Activated T-cell treated with anti-CD3 and anti-CD28 coated beads for 4 hours (primary cell): ENCODE data around the gene ASTN1.

Experiments
- DNase-seq: peaks from one replicate; pipeline ENCODE4 v3.0.0-alpha.2; 2020

ASTN1 gene

DNA sequence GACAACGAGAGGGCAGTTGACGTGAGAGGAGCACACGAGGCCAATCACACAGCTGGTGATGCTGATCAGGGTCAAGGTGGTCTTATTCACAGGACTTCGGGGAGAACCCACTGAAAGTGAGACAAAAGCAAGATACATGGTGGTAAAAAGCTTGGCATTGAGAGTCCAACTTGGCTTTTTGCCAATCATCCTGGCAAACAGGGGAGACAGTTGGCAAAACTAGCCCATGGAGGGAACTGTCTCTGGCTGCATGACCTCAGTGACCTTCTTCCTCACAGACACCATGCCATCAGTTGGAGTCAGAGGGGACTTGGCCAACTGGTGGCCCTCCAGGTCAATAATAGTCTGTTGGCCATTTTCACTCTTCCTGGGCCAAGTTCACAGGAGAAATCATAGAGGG lies 139.9 kb downstream of the ASTN1 start:
- DNase-seq, result no peak

GRCh38 chr1:177023726-177024125 lies 140.8 kb downstream of the ASTN1 start:
- DNase-seq, result no peak

DNA sequence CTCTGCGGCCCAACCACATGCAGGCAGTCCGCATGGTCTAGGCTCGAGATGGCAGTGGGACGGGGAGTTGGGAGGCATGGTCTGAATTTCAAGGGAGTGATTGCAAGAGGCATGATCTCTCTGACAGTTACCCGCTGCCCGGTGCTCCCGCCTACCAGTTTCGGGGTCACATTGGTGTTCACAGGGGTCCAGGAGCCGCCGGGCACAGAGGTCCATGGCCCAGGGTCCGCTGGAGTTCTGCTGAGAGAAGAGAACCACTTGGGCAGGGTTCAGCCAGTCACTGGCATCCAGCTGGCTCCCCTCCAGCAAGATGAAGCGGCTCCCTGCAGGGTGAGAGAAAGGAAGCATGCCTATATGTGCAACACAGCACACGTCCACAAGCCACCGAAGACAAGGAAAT lies 141.3 kb downstream of the ASTN1 start:
- DNase-seq, result no peak

- no peak for DNase-seq
These were observed 142.8 kb downstream of the ASTN1 start for GRCh38 chr1:177021687-177022086.

DNA sequence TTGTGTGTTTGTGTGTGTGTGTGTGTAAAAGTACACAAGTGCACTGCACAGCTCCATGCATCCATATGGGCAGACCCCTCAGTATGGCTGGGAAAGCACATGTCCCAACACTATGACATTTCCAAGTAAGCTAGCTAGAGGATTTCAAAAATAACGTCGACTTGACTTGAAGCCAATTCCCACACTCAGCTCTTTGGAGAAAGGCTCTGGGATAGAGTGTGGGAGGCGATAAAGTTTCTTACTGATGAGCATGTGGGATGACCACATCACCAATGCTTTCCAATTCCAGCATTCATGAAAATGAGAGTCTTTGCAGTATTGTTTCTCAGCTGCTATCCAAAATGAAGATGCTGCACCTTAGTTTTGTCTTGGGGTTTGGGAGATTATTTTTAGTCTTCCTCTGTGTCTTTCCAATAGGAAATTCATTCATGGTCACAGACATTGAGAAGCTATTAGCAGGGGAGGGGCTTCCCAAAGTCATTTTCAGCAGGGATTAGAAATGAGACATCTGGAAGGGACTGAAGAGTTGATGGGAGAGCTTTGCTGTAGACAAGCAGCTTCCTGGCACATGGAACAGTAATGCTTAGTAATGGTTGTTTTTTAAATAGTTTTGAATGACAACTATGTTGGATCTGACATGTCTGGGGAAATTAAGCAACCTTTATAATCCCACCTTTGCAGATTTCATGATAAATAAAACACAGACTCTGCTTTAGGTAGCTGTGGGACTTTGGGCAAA lies 143.5 kb downstream of the ASTN1 start:
- no peak for DNase-seq

DNA sequence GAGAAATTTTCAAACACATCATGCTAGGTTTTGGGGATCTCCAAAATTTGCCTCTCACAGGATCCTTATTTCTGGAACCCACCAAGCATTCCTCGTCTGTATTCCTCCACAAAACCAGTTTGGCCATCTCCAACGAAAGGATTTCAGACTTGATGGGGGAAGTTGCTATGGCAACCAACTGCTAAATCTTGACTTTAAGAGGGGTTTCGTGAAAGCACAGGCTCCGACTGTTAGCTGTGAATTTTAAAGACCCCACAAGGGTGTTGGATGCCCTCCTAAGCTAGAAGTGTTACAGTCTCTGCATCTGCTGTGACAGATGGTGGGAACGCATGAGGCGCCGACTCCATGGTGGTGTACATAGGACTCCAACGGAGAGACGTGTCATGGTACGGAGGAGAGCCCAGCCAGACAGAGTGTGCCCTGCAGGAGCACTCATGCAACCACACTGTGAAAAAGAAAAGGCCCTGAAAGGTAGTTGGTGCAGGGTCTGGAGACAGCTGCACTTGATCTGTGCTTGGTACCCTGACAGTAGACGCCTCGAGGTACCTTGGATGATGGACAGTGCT lies 147.1 kb downstream of the ASTN1 start:
- no peak for DNase-seq

DNA sequence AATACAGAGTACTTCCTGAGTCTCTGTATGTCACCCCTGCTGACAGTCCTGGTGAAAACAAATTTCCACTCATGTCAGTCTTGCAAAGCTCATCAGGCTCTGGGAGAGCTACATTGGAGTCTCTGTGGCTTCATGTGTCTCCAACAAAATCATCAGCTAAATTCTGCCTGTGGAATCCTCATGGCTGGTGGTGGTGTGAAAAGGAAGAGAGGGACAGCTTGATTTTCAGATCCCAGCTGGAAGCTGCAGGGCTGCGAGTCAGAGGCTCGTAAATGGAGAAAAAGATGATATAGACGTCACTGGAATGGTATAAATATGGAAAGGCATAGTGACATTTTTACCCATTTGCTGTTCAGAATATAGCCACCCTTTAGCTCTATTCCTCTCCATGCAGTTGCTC lies 150.2 kb downstream of the ASTN1 start:
- DNase-seq, result no peak

DNA sequence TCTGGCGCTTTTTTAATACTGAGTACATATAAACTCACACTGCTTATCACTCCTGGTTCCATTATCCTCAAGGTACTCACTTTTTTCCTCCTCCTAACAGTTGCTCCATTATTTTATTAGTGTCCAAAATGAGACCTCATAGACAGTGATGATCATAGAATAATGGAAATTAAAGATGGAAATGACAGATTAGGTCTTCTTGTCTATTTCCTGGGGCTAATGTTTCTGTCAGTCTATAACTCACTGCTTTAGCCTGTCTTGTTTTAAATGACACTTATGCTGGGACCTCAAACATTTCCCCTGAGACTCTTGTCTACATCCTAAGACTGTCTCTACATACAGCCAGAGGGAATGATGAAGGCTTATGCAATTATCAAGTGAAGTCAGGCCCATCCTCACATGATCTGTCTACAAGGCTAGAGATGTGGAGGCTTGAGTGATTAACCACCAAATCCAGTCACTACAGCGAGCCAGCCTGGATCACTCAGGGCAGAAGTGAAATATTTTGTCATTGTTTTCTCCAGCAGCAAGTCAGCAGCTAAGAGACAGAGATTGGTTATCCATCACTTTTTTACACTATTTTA lies 152.1 kb downstream of the ASTN1 start:
- DNase-seq, result no peak

DNA sequence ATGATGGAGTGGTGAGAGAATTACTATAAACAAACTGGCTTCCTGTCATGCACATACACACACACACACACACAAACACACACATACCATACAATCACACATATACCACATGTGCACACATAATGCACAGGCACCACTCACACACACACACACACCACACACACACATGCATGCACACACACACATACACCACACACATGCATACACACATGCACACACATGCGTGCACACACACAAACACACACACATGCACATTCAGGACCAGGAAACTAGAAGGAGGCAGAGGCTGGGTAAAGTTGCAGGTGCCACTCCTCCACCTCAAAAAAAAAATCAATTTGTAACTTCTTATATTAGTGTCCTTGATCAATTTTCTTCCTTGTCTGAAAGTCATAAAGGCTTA lies 153.0 kb downstream of the ASTN1 start:
- DNase-seq, result no peak

GRCh38 chr1:177010211-177010825 lies 154.2 kb downstream of the ASTN1 start:
- DNase-seq, result no peak

DNA sequence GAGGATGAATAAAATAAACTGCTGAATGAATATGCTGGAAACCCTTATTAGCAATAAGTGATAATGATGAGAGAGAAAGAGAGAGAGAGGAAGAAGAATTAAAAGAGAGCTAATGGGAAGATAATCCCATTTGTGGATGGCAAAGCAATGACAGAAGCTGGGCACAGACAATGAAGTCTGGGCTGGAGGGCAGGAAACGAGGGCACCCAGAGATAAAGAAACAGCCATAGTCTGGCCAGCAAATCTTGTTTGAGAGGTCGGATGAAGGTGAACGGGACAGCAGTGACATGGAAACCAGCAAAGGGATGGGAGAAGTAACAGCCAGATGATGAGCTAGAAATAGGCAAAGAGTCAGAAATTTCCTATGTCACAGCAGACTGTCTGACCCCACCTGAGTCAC lies 155.9 kb downstream of the ASTN1 start:
- DNase-seq, result no peak

DNA sequence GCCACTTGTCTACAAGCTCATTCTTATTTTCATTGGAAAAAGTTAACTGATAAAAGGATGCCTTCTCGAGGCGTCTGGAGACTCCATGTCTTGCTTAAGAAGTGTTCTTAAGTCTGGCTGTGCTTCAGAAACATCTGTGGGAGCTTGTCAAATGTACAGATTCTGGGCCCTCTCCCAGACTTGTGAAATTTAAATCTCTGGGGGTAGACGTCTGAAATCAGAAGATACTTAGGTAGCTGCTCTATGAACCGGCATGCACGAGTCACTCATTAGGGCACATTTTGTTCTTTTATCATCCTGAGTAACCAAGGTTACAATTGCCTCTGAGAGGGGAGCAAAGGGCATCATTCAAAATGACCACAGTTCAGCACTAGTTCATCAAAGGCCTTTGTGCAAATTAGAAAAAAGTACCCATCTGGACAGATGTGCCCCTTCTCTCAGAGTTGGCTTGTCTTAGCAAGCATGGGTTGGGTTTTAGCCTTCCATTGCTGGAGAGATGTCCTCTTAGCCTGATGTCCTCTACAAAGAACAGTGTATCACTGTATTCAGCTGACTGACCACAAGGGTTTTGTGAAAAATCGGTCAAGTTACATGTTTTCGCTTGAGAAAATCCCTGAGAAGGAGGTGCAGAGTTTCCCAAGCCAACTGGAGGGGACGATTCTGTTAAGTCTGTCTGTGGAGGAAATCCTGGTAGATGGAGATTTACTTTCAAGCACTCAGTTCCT lies 156.9 kb downstream of the ASTN1 start:
- no peak for DNase-seq

GRCh38 chr1:177002891-177003290 lies 161.6 kb downstream of the ASTN1 start:
- DNase-seq, result no peak

DNA sequence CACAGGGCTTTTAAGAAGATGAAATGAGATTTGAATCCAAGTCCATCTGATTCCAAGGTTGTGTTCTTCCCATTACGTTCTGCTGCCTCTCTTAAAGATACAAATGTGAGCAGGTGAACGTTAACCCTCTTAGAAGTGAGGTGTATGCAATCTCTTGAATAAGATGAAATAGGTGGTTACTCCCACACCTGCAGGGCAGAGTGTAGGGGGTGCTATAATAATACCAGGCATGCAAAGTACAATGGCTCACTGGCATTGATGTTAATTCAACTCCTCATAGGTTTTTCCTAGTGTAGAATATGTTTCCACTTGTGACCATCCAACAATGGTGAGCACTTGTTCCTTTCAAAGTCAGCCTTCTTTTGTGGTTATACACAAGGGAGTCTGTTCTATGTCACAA lies 163.0 kb downstream of the ASTN1 start:
- no peak for DNase-seq

DNA sequence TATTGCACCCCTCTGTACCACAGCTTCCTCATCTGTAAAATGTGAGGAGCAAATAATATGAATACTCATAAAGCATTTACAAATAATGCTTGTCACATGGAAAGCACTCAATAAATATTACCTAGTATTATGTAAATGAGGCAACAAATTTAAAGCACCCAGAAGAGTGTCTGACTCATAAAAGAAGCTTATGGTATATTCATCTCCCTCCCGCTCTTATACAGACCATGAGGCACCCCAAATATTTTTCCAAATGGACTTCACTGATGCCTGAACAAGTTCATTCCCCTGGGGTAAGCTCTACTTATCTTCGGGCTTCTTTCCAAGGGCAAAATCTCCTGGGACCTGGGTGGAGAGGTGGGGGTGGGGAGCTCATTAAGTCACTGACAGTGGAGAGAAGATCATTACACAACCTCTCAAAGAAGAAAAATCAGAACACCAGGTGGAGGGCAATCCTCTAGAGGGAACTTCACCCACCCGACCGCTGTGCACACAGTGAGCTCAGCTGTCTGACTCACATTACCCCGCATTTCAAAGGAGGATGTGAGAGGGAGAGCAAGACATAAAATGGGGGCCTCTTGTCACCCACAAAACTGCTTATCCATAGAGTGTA lies 166.2 kb downstream of the ASTN1 start:
- DNase-seq, result no peak

DNA sequence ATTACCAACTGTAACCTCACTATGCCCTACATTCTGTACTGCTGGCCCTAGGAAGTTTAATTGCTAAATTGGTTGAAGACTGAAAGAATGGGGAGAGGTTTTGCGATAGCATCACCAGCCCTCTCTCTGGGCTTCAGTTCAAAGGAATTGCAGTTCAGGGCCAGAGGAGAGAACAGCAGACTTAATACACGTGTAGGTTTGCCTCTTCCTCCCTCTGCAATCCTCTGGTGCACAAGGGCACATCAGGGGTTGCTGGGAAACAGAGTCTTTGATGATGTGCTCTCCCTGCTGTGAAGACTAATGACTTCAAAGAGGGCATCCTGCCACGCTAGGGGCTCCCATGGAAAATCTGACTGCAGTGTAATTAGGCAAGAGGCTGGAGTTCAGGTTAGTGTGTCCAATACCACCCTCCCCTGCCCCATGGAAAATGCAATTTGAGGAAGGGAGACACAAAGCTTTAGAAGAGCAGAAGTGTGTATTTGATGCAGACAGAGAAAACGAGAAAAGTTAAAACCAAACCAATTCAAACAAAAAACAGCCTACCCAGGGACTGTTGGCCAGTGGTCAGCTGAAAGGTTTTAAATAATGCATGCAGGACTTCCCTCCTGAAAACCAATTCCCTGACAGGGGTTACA lies 167.9 kb downstream of the ASTN1 start:
- DNase-seq, result no peak

- DNase-seq, result no peak
These were observed 169.4 kb downstream of the ASTN1 start for GRCh38 chr1:176994931-176995596.

DNA sequence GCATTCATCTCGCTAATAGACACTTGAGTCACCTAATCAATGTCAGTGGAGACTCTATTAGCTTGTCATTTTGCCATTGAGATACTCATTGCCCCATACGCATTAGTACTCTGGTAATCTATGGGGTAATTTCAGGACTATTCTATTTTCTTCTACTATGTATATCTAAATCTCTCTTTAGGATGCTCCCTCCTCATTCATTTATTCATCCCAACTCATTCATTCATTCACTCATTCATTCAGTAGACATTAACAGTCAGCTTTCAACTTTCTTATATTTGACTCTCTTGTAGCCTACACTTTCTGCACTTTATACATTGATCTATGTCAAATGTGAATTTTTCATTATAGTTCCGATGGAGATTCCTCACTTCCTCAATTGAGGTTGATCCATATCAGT lies 170.9 kb downstream of the ASTN1 start:
- DNase-seq, result no peak

DNA sequence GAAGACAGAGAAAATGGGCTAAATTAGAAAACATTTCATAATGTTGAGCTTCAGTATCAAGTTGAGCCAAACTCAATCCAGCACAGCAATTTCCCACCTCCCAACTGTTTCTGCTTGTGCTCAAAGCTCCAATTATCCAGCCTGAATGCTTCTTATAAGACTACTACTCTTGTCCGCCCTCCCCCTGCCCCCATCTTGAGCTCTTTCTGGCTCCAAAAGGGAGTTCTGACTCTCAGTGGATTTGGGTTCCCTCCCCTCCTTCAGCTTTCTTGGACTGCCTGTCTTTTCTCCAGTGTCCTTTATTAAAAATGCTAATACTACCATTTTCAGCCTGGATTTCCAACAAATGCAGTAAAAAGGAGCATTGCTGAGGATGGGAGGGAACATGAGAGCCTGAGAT lies 174.8 kb downstream of the ASTN1 start:
- no peak for DNase-seq

DNA sequence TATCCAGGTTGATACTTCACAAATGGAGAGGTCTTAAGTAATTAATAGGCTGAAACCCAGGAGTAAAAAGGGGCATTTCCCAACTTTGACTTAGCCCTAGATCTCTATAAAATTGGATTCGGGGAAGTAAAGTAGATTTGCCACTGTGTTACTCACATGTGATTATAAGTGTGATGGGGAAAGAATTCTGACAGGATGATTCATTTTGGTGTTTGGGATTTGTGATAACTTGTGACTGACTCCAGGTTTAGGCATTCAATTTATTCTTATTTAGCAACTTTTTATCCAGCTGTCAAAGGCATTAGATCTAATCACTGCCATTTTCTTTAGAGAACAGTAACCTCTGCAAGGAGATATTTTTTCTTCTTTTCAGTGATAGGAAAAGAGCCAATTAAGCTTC lies 175.5 kb downstream of the ASTN1 start:
- DNase-seq, result no peak

GRCh38 chr1:176987016-176987415 lies 177.5 kb downstream of the ASTN1 start:
- DNase-seq, result no peak

DNA sequence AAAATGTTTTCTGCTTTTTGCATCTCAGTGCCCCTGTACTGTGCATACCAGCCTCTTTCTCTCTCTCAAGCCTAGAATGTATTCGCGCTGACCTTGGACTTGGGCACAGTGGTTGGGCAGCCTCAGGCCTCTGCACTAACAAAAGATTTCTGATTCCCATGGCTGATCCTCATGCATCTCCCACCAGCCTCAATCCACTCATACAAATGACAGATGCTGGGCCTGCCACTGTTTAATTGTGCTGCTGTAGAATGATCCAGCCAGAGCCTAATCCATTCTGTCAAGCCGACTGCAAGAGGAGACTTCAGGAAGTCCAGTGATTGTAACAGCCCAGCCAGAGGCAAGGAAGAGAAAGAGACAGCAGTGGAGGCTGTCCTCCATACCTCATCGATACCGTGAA lies 180.8 kb downstream of the ASTN1 start:
- DNase-seq, result no peak
